GM21423 (cell line): Measurements from ENCODE around the gene SRGAP3.

Source experiments
- ATAC-seq: cut with Tn5 transposase; IDR thresholded peaks from one replicate; pipeline ENCODE4 v1.9.1; 2021; ENCODE audit warnings: mild to moderate bottlenecking, moderate library complexity; ENCODE audit not compliant: unreplicated experiment

SRGAP3 gene

DNA sequence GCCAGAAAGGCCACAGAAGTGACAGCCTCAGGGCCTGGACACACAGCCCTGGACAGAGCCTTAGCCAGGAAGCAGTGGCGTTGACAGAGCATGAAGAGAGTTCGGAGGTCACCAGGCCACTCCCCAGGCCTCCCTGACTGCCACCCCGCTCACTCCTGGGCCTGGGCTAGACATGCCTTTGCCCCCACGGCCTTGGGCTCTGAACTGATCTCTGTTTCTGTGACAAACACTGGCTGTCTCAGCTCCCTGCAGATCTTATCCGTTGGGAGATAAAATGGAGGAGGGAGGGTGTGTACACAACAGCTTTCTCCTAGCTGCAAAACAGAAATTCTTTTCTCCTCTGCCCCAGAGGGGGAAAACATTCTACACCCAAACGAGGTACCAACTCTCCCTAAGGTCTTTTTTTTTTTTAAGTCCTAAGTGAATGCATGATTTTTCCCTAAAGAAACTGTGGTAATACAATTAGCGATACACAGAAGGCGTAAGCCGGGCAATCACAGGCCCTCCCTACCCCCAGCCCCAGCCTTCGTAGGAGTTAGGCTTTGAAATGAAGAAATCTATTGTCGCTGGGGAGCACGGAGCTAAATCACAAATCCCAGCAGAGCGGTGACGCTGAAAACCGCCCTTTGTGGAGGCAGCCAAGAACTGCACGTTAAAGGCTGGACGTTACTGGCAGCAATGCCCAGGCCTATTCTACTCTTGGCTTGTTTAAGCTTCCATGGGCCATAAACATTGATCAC is 45.0 kb downstream of the SRGAP3 start:
- no peak for ATAC-seq

GRCh38 chr3:9203317-9203716 is 46.1 kb downstream of the SRGAP3 start:
- peak; percentile 45 for ATAC-seq

DNA sequence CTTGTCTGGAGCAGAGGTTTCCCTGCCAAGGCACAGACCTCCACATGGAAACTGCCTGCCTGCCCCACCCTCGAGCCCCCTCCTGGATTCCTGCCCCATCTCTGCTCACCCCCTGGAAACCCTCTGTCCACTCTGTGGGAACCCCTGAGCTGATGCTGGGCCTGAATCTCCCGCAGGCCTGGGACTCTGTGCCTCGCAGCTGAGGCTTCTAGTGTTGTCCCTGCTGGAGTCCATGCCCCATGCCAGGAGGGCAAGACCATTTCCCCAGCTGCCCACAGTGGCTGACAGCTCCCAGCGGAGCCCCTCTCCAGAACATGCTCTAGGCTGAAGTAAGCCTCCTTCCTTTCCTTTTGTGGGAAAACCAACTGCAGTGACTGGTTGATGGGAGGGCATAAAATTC is 46.9 kb downstream of the SRGAP3 start:
- no peak for ATAC-seq

GRCh38 chr3:9201955-9202354 is 47.5 kb downstream of the SRGAP3 start:
- ATAC-seq: no peak

DNA sequence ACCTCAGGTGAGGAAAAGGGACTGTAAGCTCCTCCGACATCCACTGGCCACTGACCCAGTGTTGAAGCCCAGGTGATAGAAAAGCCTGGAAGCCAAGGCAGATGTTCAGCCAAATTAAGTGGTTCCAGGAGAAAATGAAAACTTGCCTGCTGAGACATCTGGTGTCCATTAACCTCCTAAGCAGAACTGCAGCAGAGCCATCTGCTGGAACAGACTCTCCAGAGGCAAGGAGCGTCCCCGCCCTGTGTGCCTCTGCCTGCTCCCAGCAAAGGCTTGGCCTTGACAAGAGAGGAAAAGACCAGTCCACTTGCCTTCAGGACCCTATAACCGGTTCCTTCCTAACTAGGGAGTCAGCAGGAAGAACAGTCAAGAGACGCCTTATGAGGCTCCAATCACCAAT is 48.2 kb downstream of the SRGAP3 start:
- no peak for ATAC-seq

GRCh38 chr3:9199775-9200174 is 49.7 kb downstream of the SRGAP3 start:
- no peak for ATAC-seq

DNA sequence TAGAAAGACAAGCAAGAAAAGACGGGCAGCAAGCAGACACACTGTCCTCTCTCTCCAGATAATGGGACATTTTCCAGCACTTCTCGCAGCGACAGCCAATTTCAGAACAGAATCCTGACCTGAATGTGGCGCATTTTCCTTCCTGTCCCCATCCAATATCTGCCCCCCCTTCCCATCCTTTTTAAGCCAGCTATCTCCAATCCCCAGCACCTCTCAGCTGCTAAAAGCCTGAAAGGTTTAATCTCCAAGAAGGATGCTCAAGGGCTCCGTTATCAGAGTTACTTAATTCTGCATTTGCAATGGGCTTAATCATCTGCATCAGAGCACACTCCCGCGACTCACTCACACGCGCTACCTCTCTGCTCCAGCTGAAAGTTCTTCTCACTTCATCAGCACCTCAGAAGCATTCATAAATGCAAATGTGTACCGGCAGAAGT is 50.5 kb downstream of the SRGAP3 start:
- no peak for ATAC-seq

DNA sequence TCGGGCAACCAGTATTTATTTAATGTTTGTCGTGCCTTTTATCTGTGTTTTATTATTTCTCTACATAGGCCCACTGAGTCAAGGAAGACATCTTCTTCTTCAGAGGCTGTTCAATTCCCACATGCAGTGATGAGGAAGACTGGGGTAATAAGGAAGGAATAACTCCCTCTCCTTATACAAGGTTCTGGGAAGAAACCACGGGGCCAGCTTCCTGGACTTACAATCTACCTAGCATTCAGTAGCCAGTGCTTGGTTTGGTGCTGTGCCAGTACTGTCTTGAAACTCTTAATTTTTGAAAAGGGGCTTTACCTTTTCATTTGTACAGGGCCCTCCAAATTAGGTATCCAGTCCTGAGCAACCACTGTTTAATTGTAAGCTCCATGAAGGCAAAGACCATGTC is 51.2 kb downstream of the SRGAP3 start:
- no peak for ATAC-seq

DNA sequence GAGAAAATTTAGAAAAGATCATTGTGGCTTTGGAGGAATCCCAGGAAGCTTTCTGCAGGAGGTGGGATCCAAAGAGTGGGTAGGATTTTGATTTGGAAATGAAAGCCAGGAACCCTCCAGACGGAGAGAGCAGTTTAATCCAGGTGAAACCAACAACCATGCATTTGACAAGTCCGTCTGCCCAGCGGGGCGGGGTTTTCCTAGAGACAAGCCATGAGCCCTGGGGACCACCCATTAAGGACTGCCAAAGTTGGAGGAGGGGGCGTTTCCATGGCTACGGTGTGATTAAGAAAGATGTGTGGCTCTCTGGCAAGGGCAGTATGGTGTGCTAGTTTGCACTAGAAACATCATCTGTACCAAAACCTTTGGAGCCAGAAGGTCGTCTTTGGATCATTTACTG is 53.4 kb downstream of the SRGAP3 start:
- no peak for ATAC-seq

GRCh38 chr3:9195390-9195789 is 54.1 kb downstream of the SRGAP3 start:
- ATAC-seq: no peak

GRCh38 chr3:9194509-9195184 is 54.8 kb downstream of the SRGAP3 start:
- no peak for ATAC-seq

- no peak for ATAC-seq
These were observed 55.7 kb downstream of the SRGAP3 start for GRCh38 chr3:9193633-9194195.

GRCh38 chr3:9193211-9193610 is 56.2 kb downstream of the SRGAP3 start:
- ATAC-seq: no peak

- no peak for ATAC-seq
These were observed 57.0 kb downstream of the SRGAP3 start for GRCh38 chr3:9192248-9193025.

DNA sequence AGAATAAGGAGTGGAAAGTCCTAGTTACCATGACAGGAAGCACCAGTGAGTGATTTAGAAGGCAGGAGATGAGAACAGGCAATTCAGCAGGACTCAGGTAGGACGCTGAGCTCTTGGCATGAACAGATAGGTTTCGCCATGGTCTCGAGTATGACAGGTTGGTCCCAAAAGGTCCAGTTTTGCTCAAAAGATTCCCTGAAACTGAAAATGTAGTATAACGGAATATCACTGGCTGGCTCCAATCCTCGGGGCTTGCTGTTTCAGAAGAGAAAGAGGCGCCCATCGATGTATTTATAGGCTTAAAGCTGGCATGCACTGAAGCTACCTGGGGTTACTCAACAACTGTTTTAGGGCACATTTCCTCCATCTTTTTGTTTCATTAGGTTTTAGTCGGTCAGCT is 59.2 kb downstream of the SRGAP3 start:
- ATAC-seq: no peak

DNA sequence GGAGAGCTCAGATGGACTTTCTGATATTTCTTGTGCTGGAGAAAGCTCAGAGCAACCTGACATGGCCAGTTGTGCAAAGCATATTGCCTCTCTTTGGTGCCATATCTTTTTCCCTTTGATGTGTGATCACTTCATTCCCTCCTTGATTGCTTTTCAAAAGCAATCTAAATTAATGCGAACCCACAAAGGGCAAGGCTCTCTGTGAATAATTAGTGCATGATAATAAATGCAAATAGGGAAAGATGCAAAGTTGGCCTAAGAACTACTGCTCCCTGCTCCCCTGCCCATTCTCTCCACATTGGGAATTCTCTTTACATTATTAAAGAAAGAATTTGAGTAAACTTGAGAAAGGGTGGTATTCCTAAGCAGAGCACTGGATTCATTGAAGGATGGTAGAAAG is 60.9 kb downstream of the SRGAP3 start:
- ATAC-seq: no peak

DNA sequence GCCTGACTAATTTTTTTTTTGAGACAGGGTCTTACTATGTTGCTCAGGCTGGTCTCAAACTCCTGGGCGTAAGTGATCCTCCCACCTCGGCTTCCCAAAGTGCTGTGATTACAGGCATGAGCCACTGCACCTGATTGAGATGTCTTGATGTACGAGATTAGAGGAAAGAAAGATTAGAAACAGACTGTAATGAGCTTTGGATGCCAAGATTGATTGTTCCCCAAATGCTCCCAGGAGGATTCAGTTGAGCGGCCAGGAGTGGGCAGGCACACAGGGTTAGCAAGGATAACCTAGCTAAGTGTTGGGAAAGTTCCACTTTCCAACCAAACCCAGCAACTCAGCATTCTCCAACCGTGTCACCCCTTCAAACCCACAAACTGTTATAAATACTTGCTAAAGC is 63.7 kb downstream of the SRGAP3 start:
- ATAC-seq: no peak

- ATAC-seq: no peak
These were observed 64.4 kb downstream of the SRGAP3 start for GRCh38 chr3:9185046-9185445.

DNA sequence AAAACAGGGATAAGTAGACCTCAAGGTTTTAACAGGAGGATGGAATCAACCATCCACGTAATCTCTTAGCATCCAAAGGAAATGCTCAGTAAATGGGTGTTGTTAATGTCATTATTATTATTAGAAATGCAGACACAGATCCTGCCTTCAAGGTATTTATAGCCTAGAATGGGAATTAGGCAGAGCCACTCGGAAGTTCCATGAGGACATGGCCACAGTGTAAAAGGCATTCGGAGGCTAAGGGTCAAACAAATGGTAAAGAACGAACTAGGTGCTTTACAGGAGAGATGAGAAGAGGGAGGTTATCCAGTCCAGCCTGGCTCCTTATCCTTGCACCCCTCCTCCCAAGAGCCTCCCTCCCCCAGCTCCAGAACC is 65.0 kb downstream of the SRGAP3 start:
- no peak for ATAC-seq

DNA sequence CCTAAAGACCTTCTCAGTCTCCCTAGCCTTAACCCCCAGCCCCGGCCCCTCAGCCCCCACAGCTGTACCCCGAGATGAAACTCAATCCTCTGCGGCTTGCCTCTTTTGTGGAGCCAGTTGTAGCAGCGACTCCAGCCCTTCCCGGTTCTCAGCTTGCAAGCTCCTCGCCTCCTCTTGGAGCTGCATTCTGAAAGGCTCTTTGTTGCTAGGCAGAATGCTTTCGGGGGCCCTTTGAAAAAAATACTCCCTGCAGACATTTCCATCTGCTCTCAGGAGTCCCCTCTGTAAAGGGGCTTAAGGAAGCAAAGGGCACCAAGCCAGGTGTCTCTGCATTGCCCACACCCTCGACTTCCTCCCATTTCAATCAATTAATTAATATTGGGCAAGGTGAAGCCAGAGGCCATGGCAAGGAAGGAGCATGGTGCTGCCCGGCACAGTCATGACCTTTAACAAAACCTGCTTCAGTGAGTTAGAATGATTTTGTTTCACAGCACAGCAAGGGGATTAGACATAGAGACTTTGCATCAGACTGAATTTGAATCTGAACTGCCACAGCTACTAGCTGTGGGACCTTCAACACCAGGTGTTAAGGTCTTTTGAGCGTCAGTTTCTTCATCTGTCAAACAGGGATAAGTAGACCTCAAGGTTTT is 65.5 kb downstream of the SRGAP3 start:
- ATAC-seq: no peak

DNA sequence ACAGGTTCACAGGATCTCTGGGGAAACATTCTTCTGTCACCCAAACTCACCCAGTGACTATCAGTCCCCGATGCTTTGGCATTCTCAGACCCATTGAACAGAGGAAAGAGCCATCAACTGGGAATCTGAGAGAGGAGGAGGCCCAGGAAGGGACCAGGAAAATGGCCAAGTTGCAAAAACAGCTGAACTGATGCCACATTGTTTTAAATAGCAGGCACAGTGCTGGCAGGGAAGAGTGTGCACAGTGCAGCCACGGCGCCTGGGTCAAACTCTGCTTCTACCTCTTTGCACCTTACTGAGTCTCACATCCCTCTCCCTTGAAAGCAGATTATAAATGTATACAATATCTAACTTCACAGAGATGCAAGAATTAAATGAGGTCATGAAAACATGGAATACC is 66.4 kb downstream of the SRGAP3 start:
- ATAC-seq: no peak
